Lung (tissue), 12 donors: ENCODE measurements around the gene PFN1. TPM values are rescaled to one million over a fixed set of nuclear protein-coding genes. Genes with fewer than 3 reads are reported as not detected.

Experiments used
- ATAC-seq: fragments of 200-7000 bp; cut with Tn5 transposase; one replicate; pipeline ENCODE4 v1.9.1; 2020; ENCODE audit warnings: moderate number of reproducible peaks; ENCODE audit not compliant: insufficient read depth, low FRiP score
- DNase-seq, 3 donors: peaks; one replicate each; pipeline ENCODE4 v3.0.0-alpha.2; 2013 to 2017
- H3K27ac ChIP-seq, 2 donors: one replicate each; pipeline ENCODE4 v1.5.1; 2013; ENCODE audit warnings: mild to moderate bottlenecking in 2 of 2, moderate library complexity in 2 of 2, control low read depth in 1 of 2, inconsistent platforms in 1 of 2, low read depth in 1 of 2, low read length in 1 of 2
- H3K27me3 ChIP-seq, 3 donors: one replicate each; pipeline ENCODE4 v1.5.1; 2013; ENCODE audit warnings: low read length in 2 of 3; ENCODE audit not compliant: control insufficient read depth in 3 of 3, insufficient read depth in 3 of 3
- H3K36me3 ChIP-seq, 4 donors: one replicate each; pipeline ENCODE4 v1.5.1; 2013; ENCODE audit warnings: low read length in 4 of 4, mild to moderate bottlenecking in 1 of 4, moderate library complexity in 1 of 4; ENCODE audit not compliant: control insufficient read depth in 4 of 4, insufficient read depth in 4 of 4
- H3K4me1 ChIP-seq, 5 donors: one replicate each; pipeline ENCODE4 v1.5.1; 2013; ENCODE audit warnings: low read length in 5 of 5, mild to moderate bottlenecking in 2 of 5, moderate library complexity in 1 of 5; ENCODE audit not compliant: control insufficient read depth in 5 of 5, insufficient read depth in 5 of 5
- H3K4me3 ChIP-seq: one replicate; pipeline ENCODE4 v1.5.1; 2013; ENCODE audit warnings: mild to moderate bottlenecking, control low read depth, moderate library complexity
- H3K9ac ChIP-seq, 2 donors: one replicate each; pipeline ENCODE4 v1.5.1; 2013; ENCODE audit warnings: low read length in 2 of 2, control low read depth in 1 of 2; ENCODE audit not compliant: insufficient read depth in 1 of 2
- H3K9me3 ChIP-seq, 4 donors: one replicate each; pipeline ENCODE4 v1.5.1; 2013; ENCODE audit warnings: low read length in 3 of 4, mild to moderate bottlenecking in 1 of 4, moderate library complexity in 1 of 4; ENCODE audit not compliant: control insufficient read depth in 4 of 4, insufficient read depth in 3 of 4
- CTCF ChIP-seq: IDR thresholded peaks from 2 replicates; pipeline ENCODE4 v1.5.1; 2012; ENCODE audit warnings: mild to moderate bottlenecking; ENCODE audit errors: control extremely low read depth, extremely low read depth
- WGBS, 2 donors: extraction: QIAGEN DNeasy Blood & Tissue Kit; methylation state at CpG; one replicate each; pipeline ENCODE4 v1.1.7; 2013; 5-methylcytosine and 5-hydroxymethylcytosine counted together
- polyA plus RNA-seq, 2 donors: library from polyadenylated mRNA; stranded (reverse); fragments of 200-250 nt; gene quantifications; one replicate each; pipeline ENCODE4 v1.2.1, GENCODE V29; 2013
- total RNA-seq, 2 donors: library from RNA; depleted of rRNA in 1 of 2; stranded (reverse); fragments of >200 nt in 1 of 2; gene quantifications; one replicate each; pipeline ENCODE4 v1.2.1, GENCODE V29; 2014 to 2021
- donor health status: control.
- donor health status: control.
- donor health status: Bipolar disorder and iron deficiency.
- donor health status: healthy.
- donor health status: DM: yes; HTN: yes; CAD: no.

PFN1 gene
- total and polyA plus RNA-seq, 4 donors, result 461 to 2,264 (median 749) TPM

- Histone ChIP-seq H3K27ac (peak overlapping the region; percentile 71 to 80), H3K36me3 (peaks cover 12 to 32% (median 27%) of the 10 kb centered on the region in 4 donors), H3K4me1 (peaks cover 3 to 26% (median 11%) of the 10 kb centered on the region in 5 donors), H3K9ac (no peak overlapping the region), H3K27me3 (no peaks in the 10 kb centered on the region), H3K4me3 (peak overlapping the region; percentile 30), H3K9me3 (no peaks in the 10 kb centered on the region)
- ATAC-seq, result peak; percentile 12
- WGBS, 2 donors, result 31 to 46% methylated on average over 7 of the region's 7 CpGs
- DNase-seq, result no peak
- no peak for TF ChIP-seq CTCF
These were observed 3.0 kb downstream of the PFN1 start for GRCh38 chr17:4945176-4945943.

GRCh38 chr17:4944554-4945175 is 3.7 kb downstream of the PFN1 start:
- H3K4me3 ChIP-seq, result no peak overlapping the region
- H3K4me1 ChIP-seq, result peaks cover 3 to 22% (median 11%) of the 10 kb centered on the region in 5 donors
- ATAC-seq, result no peak
- no peak overlapping the region for H3K9ac ChIP-seq
- 31 to 47% methylated on average over 8 of the region's 8 CpGs for WGBS, 2 donors
- no peak for TF ChIP-seq CTCF
- no peaks in the 10 kb centered on the region for H3K9me3 ChIP-seq
- DNase-seq, result no peak
- H3K36me3 ChIP-seq, result peaks cover 12 to 32% (median 27%) of the 10 kb centered on the region in 4 donors
- peak overlapping the region; percentile 71 to 80 for H3K27ac ChIP-seq
- H3K27me3 ChIP-seq, result no peaks in the 10 kb centered on the region

- Histone ChIP-seq H3K27ac (peak overlapping the region in 1 of 2 donors; percentile 80), H3K4me1 (peaks cover 3 to 25% (median 11%) of the 10 kb centered on the region in 5 donors), H3K36me3 (peaks cover 12 to 32% (median 27%) of the 10 kb centered on the region in 4 donors), H3K9me3 (no peaks in the 10 kb centered on the region), H3K9ac (no peak overlapping the region), H3K27me3 (no peaks in the 10 kb centered on the region), H3K4me3 (no peak overlapping the region)
- no peak for TF ChIP-seq CTCF
- 31 to 39% methylated on average over 3 of the region's 3 CpGs for WGBS, 2 donors
- DNase-seq, result no peak
- no peak for ATAC-seq
These were observed 4.2 kb downstream of the PFN1 start for GRCh38 chr17:4944163-4944553.
